SK-N-SH (cell line): ENCODE results near the gene KCNJ11. TPM values are rescaled to one million over a fixed set of nuclear protein-coding genes. Genes with fewer than 3 reads are reported as not detected.

Experiments used
- CTCF ChIA-PET: fragments of 300-600, 350-600 bp; formaldehyde crosslinking; extraction: SDS; loops from one replicate; lab custom pipeline; 2021; lab: Yijun Ruan, JAX
- POLR2A ChIA-PET: fragments of 350-600 bp; sonication (Branson Sonifier 250); formaldehyde crosslinking; extraction: SDS; loops from one replicate; lab custom pipeline; 2020; ENCODE audit warnings: antibody characterized with exemption, inconsistent platforms; lab: Yijun Ruan, JAX
- DNase-seq: peaks from one replicate; pipeline ENCODE4 v3.0.0; 2012
- H2AFZ ChIP-seq: fragments of 200-600 bp; sonication (generic); 2 replicates; pipeline ENCODE4 v1.8.1; 2016; ENCODE audit warnings: antibody characterized with exemption, mild to moderate bottlenecking, low read depth
- H3F3A ChIP-seq: fragments of 200-600 bp; sonication (generic); replicated peaks from 2 replicates; pipeline ENCODE3; 2016; ENCODE audit warnings: antibody characterized with exemption, mild to moderate bottlenecking; ENCODE audit not compliant: insufficient read depth
- H3K27ac ChIP-seq, 2 experiments: fragments of 200-500 bp in 1 of 2; fragments of 200-600 bp in 1 of 2; sonication (Bioruptor generic) in 1 of 2; sonication (generic), shearing (Covaris generic) in 1 of 2; 2 replicates each; pipeline versions ENCODE4 v1.5.1 to v1.6.1; 2014 to 2016; ENCODE audit warnings: low read depth in 2 of 2, inconsistent platforms in 1 of 2, low read length in 1 of 2, mild to moderate bottlenecking in 1 of 2, mixed read lengths in 1 of 2
- H3K27me3 ChIP-seq: fragments of 200-600 bp; sonication (generic), shearing (Covaris generic); 2 replicates; pipeline ENCODE4 v1.6.1; 2016; ENCODE audit warnings: mixed run types; ENCODE audit not compliant: insufficient read depth
- H3K36me3 ChIP-seq, 2 experiments: fragments of 200-500 bp in 1 of 2; fragments of 200-600 bp in 1 of 2; sonication (Bioruptor generic) in 1 of 2; sonication (generic) in 1 of 2; replicated peaks in 1 of 2; 2 replicates each; pipeline versions ENCODE3 to v1.5.1; 2014 to 2016; ENCODE audit warnings: low read length in 1 of 2, mild to moderate bottlenecking in 1 of 2; ENCODE audit not compliant: insufficient read depth in 2 of 2, control insufficient read depth in 1 of 2
- H3K4me1 ChIP-seq, 2 experiments: fragments of 200-500 bp in 1 of 2; fragments of 200-600 bp in 1 of 2; sonication (Bioruptor generic) in 1 of 2; sonication (generic), shearing (Covaris generic) in 1 of 2; 2 replicates each; pipeline versions ENCODE4 v1.5.1 to v1.6.1; 2014 to 2016; ENCODE audit warnings: low read depth in 1 of 2, low read length in 1 of 2, mixed run types in 1 of 2; ENCODE audit not compliant: insufficient read depth in 2 of 2, control insufficient read depth in 1 of 2
- H3K4me2 ChIP-seq: fragments of 200-600 bp; sonication (generic), shearing (Covaris generic); 2 replicates; pipeline ENCODE4 v1.6.1; 2017; ENCODE audit warnings: mixed run types
- H3K4me3 ChIP-seq, 2 experiments: fragments of 200-500 bp in 1 of 2; fragments of 200-600 bp in 1 of 2; sonication (Bioruptor generic) in 1 of 2; sonication (generic), shearing (Covaris generic) in 1 of 2; 2 replicates each; pipeline versions ENCODE4 v1.5.1 to v1.8.1; 2014 to 2016; ENCODE audit warnings: low read depth in 2 of 2, inconsistent platforms in 1 of 2, low read length in 1 of 2, mild to moderate bottlenecking in 1 of 2, mixed read lengths in 1 of 2, moderate library complexity in 1 of 2
- H3K79me2 ChIP-seq: fragments of 200-600 bp; sonication (generic); 2 replicates; pipeline ENCODE4 v1.8.1; 2017; ENCODE audit warnings: mild to moderate bottlenecking; ENCODE audit not compliant: insufficient read depth
- H3K9ac ChIP-seq: fragments of 200-600 bp; sonication (generic); 2 replicates; pipeline ENCODE4 v1.6.1; 2017; ENCODE audit warnings: mixed run types
- H3K9me2 ChIP-seq: fragments of 200-600 bp; sonication (generic); 2 replicates; pipeline ENCODE4 v1.6.1; 2017; ENCODE audit warnings: mixed run types
- H3K9me3 ChIP-seq: fragments of 200-600 bp; sonication (generic); 2 replicates; pipeline ENCODE4 v1.6.1; 2017; ENCODE audit warnings: mixed run types, mild to moderate bottlenecking, moderate library complexity
- H4K20me1 ChIP-seq: fragments of 200-600 bp; sonication (generic); 2 replicates; pipeline ENCODE4 v1.6.1; 2017; ENCODE audit warnings: mild to moderate bottlenecking, mixed run types; ENCODE audit not compliant: insufficient read depth
- CHD2 ChIP-seq: fragments of 150-350 bp; IDR thresholded peaks from 2 replicates; pipeline ENCODE4 v1.6.1; 2018; ENCODE audit warnings: low read length; ENCODE audit not compliant: partially characterized antibody
- ELF1 ChIP-seq: IDR thresholded peaks from 2 replicates; pipeline ENCODE4 v1.4.0; 2012
- FOXJ3 ChIP-seq: sonication (generic); formaldehyde crosslinking; IDR thresholded peaks from 2 replicates; pipeline ENCODE4 v1.5.1; 2020; ENCODE audit warnings: mild to moderate bottlenecking, missing genetic modification reagents
- FOXM1 ChIP-seq: IDR thresholded peaks from 2 replicates; pipeline ENCODE4 v1.4.0; 2012; ENCODE audit warnings: low read depth, mild to moderate bottlenecking
- GABPA ChIP-seq: IDR thresholded peaks from 2 replicates; pipeline ENCODE4 v1.4.0; 2012; ENCODE audit warnings: low read depth, mild to moderate bottlenecking
- GATA2 ChIP-seq: sonication (generic); formaldehyde crosslinking; IDR thresholded peaks from 2 replicates; pipeline ENCODE4 v1.5.0; 2020; ENCODE audit warnings: mild to moderate bottlenecking, missing genetic modification reagents
- NFIC ChIP-seq: IDR thresholded peaks from 2 replicates; pipeline ENCODE4 v1.4.0; 2012; ENCODE audit warnings: borderline replicate concordance
- POLR2AphosphoS5 ChIP-seq: IDR thresholded peaks from 2 replicates; pipeline ENCODE4 v1.6.1; 2012; ENCODE audit warnings: low read depth, low read length
- RAD21 ChIP-seq: IDR thresholded peaks from 2 replicates; pipeline ENCODE4 v1.6.1; 2012; ENCODE audit warnings: mild to moderate bottlenecking, low read length
- RCOR1 ChIP-seq: fragments of 150-350 bp; IDR thresholded peaks from 2 replicates; pipeline ENCODE4 v1.6.1; 2017; ENCODE audit warnings: antibody characterized with exemption, low read length
- RXRA ChIP-seq: IDR thresholded peaks from 2 replicates; pipeline ENCODE4 v1.4.0; 2012; ENCODE audit warnings: low read depth, mild to moderate bottlenecking, borderline replicate concordance
- SMC3 ChIP-seq: IDR thresholded peaks from 2 replicates; pipeline ENCODE4 v1.6.1; 2012; ENCODE audit warnings: low read depth, low read length, improper control_type of control experiment
- TAF1 ChIP-seq: IDR thresholded peaks from 2 replicates; pipeline ENCODE4 v1.6.1; 2012; ENCODE audit warnings: low read depth, mild to moderate bottlenecking, low read length, moderate library complexity, borderline replicate concordance
- TEAD4 ChIP-seq: IDR thresholded peaks from 2 replicates; pipeline ENCODE4 v1.4.0; 2012; ENCODE audit warnings: mild to moderate bottlenecking, borderline replicate concordance; ENCODE audit not compliant: insufficient read depth
- YY1 ChIP-seq: IDR thresholded peaks from 2 replicates; pipeline ENCODE4 v1.4.0; 2012; ENCODE audit warnings: low read depth, mild to moderate bottlenecking
- WGBS: methylation state at CpG from one replicate; pipeline ENCODE4 v1.1.6; 2017; ENCODE audit warnings: low lambda C conversion rate; 5-methylcytosine and 5-hydroxymethylcytosine counted together
- polyA plus RNA-seq, 3 experiments: library from polyadenylated mRNA; depleted of rRNA; stranded (reverse); fragments of >200 nt; gene quantifications; 2 replicates each; pipeline ENCODE4 v1.2.3, GENCODE V29; 2012
- TF ChIP-seq, protein P1 (sequence below): fragments of 150-350 bp; IDR thresholded peaks from 2 replicates; pipeline ENCODE4 v1.6.1; 2016; ENCODE audit warnings: mild to moderate bottlenecking, low read depth, low read length
- TF ChIP-seq, protein P2 (sequence below): fragments of 150-350 bp; IDR thresholded peaks from 2 replicates; pipeline ENCODE4 v1.6.1; 2017; ENCODE audit warnings: antibody characterized with exemption, low read length, low read depth, borderline replicate concordance
- TF ChIP-seq, protein P3 (sequence below): fragments of 200-600 bp; sonication (generic); IDR thresholded peaks from 2 replicates; pipeline ENCODE4 v1.6.1; 2017; ENCODE audit warnings: antibody characterized with exemption, mild to moderate bottlenecking, moderate library complexity
- TF ChIP-seq, protein P4 (sequence below): IDR thresholded peaks from 2 replicates; pipeline ENCODE4 v1.4.0; 2012; ENCODE audit warnings: low read depth
- TF ChIP-seq, protein P5 (sequence below): IDR thresholded peaks from 2 replicates; pipeline ENCODE4 v1.4.0; 2012; ENCODE audit warnings: low read depth, borderline replicate concordance
- TF ChIP-seq, protein P6 (sequence below): IDR thresholded peaks from 2 replicates; pipeline ENCODE4; 2012

The KCNJ11 gene
- polyA plus RNA-seq, 1 of the 3 experiments (the other 2 are of a cell fraction), result 0.23 TPM

DNA sequence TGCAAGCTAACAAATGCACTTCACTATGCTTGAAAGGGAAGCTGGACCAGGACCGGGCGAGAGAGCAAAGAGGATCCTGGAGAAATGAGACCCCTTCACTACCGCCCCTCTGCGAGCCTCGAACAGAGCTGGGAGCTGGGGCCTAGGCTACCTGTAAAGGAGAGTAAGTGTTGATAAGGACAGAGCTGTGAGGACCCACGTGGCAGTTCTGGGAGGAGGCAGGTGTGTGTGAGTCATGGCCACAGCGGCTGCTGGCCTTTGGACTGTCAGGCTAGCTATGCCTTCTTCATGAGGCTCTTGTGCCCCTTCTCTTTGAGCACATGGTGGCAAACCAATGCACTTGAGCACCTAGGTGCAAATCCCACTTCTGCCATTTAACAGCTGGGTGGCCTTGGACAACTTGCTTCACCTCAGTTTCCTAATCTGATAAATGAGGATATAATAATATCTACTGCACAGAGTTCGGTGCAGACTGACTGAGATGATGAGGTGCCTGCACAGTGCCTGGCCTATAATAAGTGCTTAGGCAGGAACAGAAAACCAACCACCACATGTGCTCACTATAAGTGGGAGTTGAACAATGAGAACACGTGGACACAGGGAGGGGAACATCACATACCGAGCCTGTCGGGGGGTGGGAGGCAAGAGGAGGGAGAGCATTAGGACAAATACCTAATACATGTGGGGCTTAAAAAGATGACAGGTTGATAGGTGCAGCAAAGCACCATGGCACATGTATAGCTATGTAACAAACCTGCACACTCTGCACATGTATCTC lies 35.3 kb upstream of the KCNJ11 start (continued):
- TF ChIP-seq CHD2, result no peak

DNA sequence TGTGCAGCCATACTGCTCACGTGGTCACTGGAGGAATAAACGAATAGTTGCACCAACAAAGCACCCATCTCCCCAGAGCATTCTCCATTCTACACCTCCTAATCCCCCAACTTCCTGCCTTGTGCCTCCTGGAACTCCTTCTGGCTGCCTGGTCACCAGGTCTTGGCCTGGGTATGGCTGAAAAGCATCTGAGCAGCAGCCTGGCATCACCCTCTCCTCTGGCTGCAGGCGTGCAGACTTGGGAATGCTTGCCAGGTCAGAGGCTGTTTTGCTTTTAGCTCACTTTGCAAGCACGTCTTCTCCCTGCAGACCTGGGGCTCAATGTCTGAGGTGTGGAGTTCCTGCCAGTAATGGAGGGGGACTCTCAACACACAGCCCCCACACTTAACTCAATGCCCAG lies 33.3 kb upstream of the KCNJ11 start:
- Histone ChIP-seq H2AFZ (no peak overlapping the region), H3K9me2 (no peaks in the 10 kb centered on the region), H3K9me3 (no peaks in the 10 kb centered on the region), H3K4me1 (peaks cover 0 to 5% of the 10 kb centered on the region in 2 experiments; a peak in 1 of 4 replicates), H3K27ac (no peak overlapping the region), H3K9ac (no peak overlapping the region), H3K36me3 (no peaks in the 10 kb centered on the region), H3K4me2 (no peak overlapping the region), H3F3A (no peaks in the 10 kb centered on the region), H3K4me3 (no peak overlapping the region), H3K27me3 (peaks cover 10% of the 10 kb centered on the region; the same call in 1 of the 2 replicates), H3K79me2 (no peaks in the 10 kb centered on the region), H4K20me1 (no peaks in the 10 kb centered on the region)
- 29% methylated on average over 4 of the region's 4 CpGs for WGBS
- ChIA-PET POLR2A (no interaction called here), CTCF (interaction anchor here (0.9 to 1.5 kb wide), 4 partner anchors 8 to 106 kb away, joined by 3 to 5 read pairs (median 4); no protein-coding TSS in a partner anchor)
- DNase-seq, result no peak
- TF ChIP-seq GATA2, result no peak
- TF ChIP-seq, protein P1, sequence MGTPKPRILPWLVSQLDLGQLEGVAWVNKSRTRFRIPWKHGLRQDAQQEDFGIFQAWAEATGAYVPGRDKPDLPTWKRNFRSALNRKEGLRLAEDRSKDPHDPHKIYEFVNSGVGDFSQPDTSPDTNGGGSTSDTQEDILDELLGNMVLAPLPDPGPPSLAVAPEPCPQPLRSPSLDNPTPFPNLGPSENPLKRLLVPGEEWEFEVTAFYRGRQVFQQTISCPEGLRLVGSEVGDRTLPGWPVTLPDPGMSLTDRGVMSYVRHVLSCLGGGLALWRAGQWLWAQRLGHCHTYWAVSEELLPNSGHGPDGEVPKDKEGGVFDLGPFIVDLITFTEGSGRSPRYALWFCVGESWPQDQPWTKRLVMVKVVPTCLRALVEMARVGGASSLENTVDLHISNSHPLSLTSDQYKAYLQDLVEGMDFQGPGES, result no peak
- TF ChIP-seq, protein P2, sequence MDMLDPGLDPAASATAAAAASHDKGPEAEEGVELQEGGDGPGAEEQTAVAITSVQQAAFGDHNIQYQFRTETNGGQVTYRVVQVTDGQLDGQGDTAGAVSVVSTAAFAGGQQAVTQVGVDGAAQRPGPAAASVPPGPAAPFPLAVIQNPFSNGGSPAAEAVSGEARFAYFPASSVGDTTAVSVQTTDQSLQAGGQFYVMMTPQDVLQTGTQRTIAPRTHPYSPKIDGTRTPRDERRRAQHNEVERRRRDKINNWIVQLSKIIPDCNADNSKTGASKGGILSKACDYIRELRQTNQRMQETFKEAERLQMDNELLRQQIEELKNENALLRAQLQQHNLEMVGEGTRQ, result no peak
- TF ChIP-seq, protein P3, sequence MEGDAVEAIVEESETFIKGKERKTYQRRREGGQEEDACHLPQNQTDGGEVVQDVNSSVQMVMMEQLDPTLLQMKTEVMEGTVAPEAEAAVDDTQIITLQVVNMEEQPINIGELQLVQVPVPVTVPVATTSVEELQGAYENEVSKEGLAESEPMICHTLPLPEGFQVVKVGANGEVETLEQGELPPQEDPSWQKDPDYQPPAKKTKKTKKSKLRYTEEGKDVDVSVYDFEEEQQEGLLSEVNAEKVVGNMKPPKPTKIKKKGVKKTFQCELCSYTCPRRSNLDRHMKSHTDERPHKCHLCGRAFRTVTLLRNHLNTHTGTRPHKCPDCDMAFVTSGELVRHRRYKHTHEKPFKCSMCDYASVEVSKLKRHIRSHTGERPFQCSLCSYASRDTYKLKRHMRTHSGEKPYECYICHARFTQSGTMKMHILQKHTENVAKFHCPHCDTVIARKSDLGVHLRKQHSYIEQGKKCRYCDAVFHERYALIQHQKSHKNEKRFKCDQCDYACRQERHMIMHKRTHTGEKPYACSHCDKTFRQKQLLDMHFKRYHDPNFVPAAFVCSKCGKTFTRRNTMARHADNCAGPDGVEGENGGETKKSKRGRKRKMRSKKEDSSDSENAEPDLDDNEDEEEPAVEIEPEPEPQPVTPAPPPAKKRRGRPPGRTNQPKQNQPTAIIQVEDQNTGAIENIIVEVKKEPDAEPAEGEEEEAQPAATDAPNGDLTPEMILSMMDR, result no peak
- TF ChIP-seq, protein P4, sequence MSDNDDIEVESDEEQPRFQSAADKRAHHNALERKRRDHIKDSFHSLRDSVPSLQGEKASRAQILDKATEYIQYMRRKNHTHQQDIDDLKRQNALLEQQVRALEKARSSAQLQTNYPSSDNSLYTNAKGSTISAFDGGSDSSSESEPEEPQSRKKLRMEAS, result no peak
- no peak for TF ChIP-seq ELF1
- TF ChIP-seq FOXJ3 (CRISPR knock-in tag), result no peak
- TF ChIP-seq TEAD4, result no peak
- TF ChIP-seq GABPA, result no peak
- TF ChIP-seq RAD21, result no peak
- no peak for TF ChIP-seq YY1
- no peak for TF ChIP-seq POLR2AphosphoS5
- no peak for TF ChIP-seq SMC3
- TF ChIP-seq RCOR1, result no peak
- no peak for TF ChIP-seq NFIC
- no peak for TF ChIP-seq TAF1
- TF ChIP-seq, protein P5, sequence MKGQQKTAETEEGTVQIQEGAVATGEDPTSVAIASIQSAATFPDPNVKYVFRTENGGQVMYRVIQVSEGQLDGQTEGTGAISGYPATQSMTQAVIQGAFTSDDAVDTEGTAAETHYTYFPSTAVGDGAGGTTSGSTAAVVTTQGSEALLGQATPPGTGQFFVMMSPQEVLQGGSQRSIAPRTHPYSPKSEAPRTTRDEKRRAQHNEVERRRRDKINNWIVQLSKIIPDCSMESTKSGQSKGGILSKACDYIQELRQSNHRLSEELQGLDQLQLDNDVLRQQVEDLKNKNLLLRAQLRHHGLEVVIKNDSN, result no peak
- TF ChIP-seq FOXM1, result no peak
- TF ChIP-seq, protein P6, sequence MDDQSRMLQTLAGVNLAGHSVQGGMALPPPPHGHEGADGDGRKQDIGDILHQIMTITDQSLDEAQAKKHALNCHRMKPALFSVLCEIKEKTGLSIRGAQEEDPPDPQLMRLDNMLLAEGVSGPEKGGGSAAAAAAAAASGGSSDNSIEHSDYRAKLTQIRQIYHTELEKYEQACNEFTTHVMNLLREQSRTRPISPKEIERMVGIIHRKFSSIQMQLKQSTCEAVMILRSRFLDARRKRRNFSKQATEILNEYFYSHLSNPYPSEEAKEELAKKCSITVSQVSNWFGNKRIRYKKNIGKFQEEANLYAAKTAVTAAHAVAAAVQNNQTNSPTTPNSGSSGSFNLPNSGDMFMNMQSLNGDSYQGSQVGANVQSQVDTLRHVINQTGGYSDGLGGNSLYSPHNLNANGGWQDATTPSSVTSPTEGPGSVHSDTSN, result no peak
- TF ChIP-seq RXRA, result no peak
